SK-N-DZ (cell line): ENCODE results near the gene EXOC3.
"Not testable (repeated sequence)": the region's sequence is repeated elsewhere in the genome, so short reads cannot be mapped to it uniquely, and the experiment has no call there.

Experiments
- DNase-seq: peaks from one replicate; pipeline ENCODE4 v3.0.0-alpha.2; 2015; ENCODE audit warnings: low spot score

The EXOC3 gene

GRCh38 chr5:472656-473550, 29.9 kb downstream of the EXOC3 start:
- DNase-seq, result peak; percentile 79

GRCh38 chr5:473551-474192, 30.7 kb downstream of the EXOC3 start:
- DNase-seq, result peak; percentile 63

- DNase-seq, result not testable (repeated sequence)
These were observed 31.4 kb downstream of the EXOC3 start for GRCh38 chr5:474232-474839.

GRCh38 chr5:474840-475661, 32.1 kb downstream of the EXOC3 start:
- no peak for DNase-seq

- no peak for DNase-seq
These were observed 32.7 kb downstream of the EXOC3 start for GRCh38 chr5:475704-476101.

- DNase-seq, result no peak
These were observed 33.3 kb downstream of the EXOC3 start for GRCh38 chr5:476102-476813.

- DNase-seq, result no peak
These were observed 33.8 kb downstream of the EXOC3 start for GRCh38 chr5:476814-477175.

- no peak for DNase-seq
These were observed 34.3 kb downstream of the EXOC3 start for GRCh38 chr5:477247-477646.

- DNase-seq, result no peak
These were observed 34.9 kb downstream of the EXOC3 start for GRCh38 chr5:477871-478270.

GRCh38 chr5:478369-478981, 35.5 kb downstream of the EXOC3 start:
- DNase-seq, result no peak

GRCh38 chr5:478982-479535, 36.1 kb downstream of the EXOC3 start:
- DNase-seq, result no peak

GRCh38 chr5:479566-480319, 36.8 kb downstream of the EXOC3 start:
- no peak for DNase-seq

GRCh38 chr5:481347-481746, 38.4 kb downstream of the EXOC3 start:
- no peak for DNase-seq

GRCh38 chr5:482021-482420, 39.0 kb downstream of the EXOC3 start:
- no peak for DNase-seq

GRCh38 chr5:482506-482905, 39.5 kb downstream of the EXOC3 start:
- no peak for DNase-seq

GRCh38 chr5:483011-483410, 40.0 kb downstream of the EXOC3 start:
- DNase-seq, result no peak

GRCh38 chr5:483434-484140, 40.6 kb downstream of the EXOC3 start:
- no peak for DNase-seq

- DNase-seq, result no peak
These were observed 41.6 kb downstream of the EXOC3 start for GRCh38 chr5:484556-484955.
